ENCODE measurements around the gene DDAH1.

- peak; percentile 91 for TF ChIP-seq FOS (IDR thresholded peaks at IDR 0.05; ENCODE audit: borderline replicate concordance, insufficient read depth, low read length)
- TF ChIP-seq EZH2 (IDR thresholded peaks at IDR 0.05; ENCODE audit: borderline replicate concordance, low read depth, low read length, severe bottlenecking), result no peak
- TF ChIP-seq CTCF (IDR thresholded peaks at IDR 0.05; ENCODE audit: extremely low read depth in 1 of 2, insufficient read depth in 1 of 2, low read depth in 1 of 2, low read length in 2 of 2), result no peak
- peak; percentile 66 for TF ChIP-seq MYC (IDR thresholded peaks at IDR 0.05; ENCODE audit: low read depth, low read length)
- TF ChIP-seq JUN (IDR thresholded peaks at IDR 0.05; ENCODE audit: borderline replicate concordance, insufficient read depth, insufficient read length, low read depth), result peak; percentile 98
- TF ChIP-seq MAX (IDR thresholded peaks at IDR 0.05; ENCODE audit: insufficient read depth, insufficient read length), result peak; percentile 86
- TF ChIP-seq POLR2A (IDR thresholded peaks at IDR 0.05; ENCODE audit: low read depth, low read length), result peak; percentile 55
- peak; percentile 77 for TF ChIP-seq POLR2AphosphoS5 (IDR thresholded peaks at IDR 0.05; ENCODE audit: insufficient read depth, low read depth, low read length)
- peak; percentile 45 for TF ChIP-seq GATA2 (IDR thresholded peaks at IDR 0.05; ENCODE audit: insufficient read depth, insufficient read length, low read depth, low read length)
These were observed 166.9 kb downstream of the DDAH1 start for GRCh38 chr1:85297855-85298629.
